Measurements from ENCODE around the gene PAK1IP1. TPM values are rescaled to one million over a fixed set of nuclear protein-coding genes. Genes with fewer than 3 reads are reported as not detected.

PAK1IP1 gene
- total and polyA plus RNA-seq, 7 donors, result 6.6 to 14.6 (median 10.8) TPM

GRCh38 chr6:10682355-10682988, 12.3 kb upstream of the PAK1IP1 start:
- DNase-seq, result no peak
- H3K4me1 ChIP-seq, result no peaks in the 10 kb centered on the region
- intact Hi-C loops (cut with DNase I), result no loop called here
- TF ChIP-seq EP300 (IDR thresholded peaks at IDR 0.05) (no peak), POLR2A (IDR thresholded peaks at IDR 0.05) (no peak), CTCF (IDR thresholded peaks at IDR 0.05) (no peak), POLR2AphosphoS5 (IDR thresholded peaks at IDR 0.05) (no peak)
- H3K27me3 ChIP-seq, result peaks cover 0 to 3% (median 0%) of the 10 kb centered on the region in 3 donors
- no peaks in the 10 kb centered on the region for H3K9me3 ChIP-seq
- no peak overlapping the region for H3K27ac ChIP-seq
- H3K36me3 ChIP-seq, result no peaks in the 10 kb centered on the region
- H3K4me3 ChIP-seq, result no peak overlapping the region

GRCh38 chr6:10684618-10685017, 10.2 kb upstream of the PAK1IP1 start:
- H3K27me3 ChIP-seq, result peaks cover 0 to 5% (median 0%) of the 10 kb centered on the region in 3 donors
- intact Hi-C loops (cut with DNase I), result no loop called here
- 75 to 77% methylated on average over 5 of the region's 5 CpGs for WGBS, 2 donors
- no peak overlapping the region for H3K27ac ChIP-seq
- H3K36me3 ChIP-seq, result no peaks in the 10 kb centered on the region
- no peaks in the 10 kb centered on the region for H3K4me1 ChIP-seq
- TF ChIP-seq EP300 (IDR thresholded peaks at IDR 0.05) (no peak), POLR2AphosphoS5 (IDR thresholded peaks at IDR 0.05) (no peak), CTCF (IDR thresholded peaks at IDR 0.05) (no peak), POLR2A (IDR thresholded peaks at IDR 0.05) (no peak)
- DNase-seq, result no peak
- no peaks in the 10 kb centered on the region for H3K9me3 ChIP-seq
- H3K4me3 ChIP-seq, result no peak overlapping the region

- peaks cover 0 to 5% (median 0%) of the 10 kb centered on the region in 3 donors for H3K27me3 ChIP-seq
- 66 to 72% methylated on average over 3 of the region's 3 CpGs for WGBS, 2 donors
- no peaks in the 10 kb centered on the region for H3K36me3 ChIP-seq
- TF ChIP-seq POLR2A (IDR thresholded peaks at IDR 0.05) (no peak), EP300 (IDR thresholded peaks at IDR 0.05) (no peak), CTCF (IDR thresholded peaks at IDR 0.05) (no peak), POLR2AphosphoS5 (IDR thresholded peaks at IDR 0.05) (no peak)
- H3K4me3 ChIP-seq, result no peak overlapping the region
- H3K27ac ChIP-seq, result no peak overlapping the region
- no peaks in the 10 kb centered on the region for H3K9me3 ChIP-seq
- intact Hi-C loops (cut with DNase I), result no loop called here
- no peak for DNase-seq
- no peaks in the 10 kb centered on the region for H3K4me1 ChIP-seq
These were observed 9.5 kb upstream of the PAK1IP1 start for GRCh38 chr6:10685092-10685915.

- Histone ChIP-seq H3K4me3 (no peak overlapping the region), H3K36me3 (no peaks in the 10 kb centered on the region), H3K4me1 (no peaks in the 10 kb centered on the region), H3K27ac (no peak overlapping the region), H3K27me3 (peaks cover 0 to 5% (median 0%) of the 10 kb centered on the region in 3 donors), H3K9me3 (no peaks in the 10 kb centered on the region)
- 90 to 93% methylated on average over 8 of the region's 8 CpGs for WGBS, 2 donors
- DNase-seq, result no peak
- TF ChIP-seq POLR2A (IDR thresholded peaks at IDR 0.05), result no peak
- no peak for TF ChIP-seq CTCF (IDR thresholded peaks at IDR 0.05)
- no peak for TF ChIP-seq POLR2AphosphoS5 (IDR thresholded peaks at IDR 0.05)
- TF ChIP-seq EP300 (IDR thresholded peaks at IDR 0.05), result no peak
- intact Hi-C loops (cut with DNase I), result no loop called here
These were observed 7.9 kb upstream of the PAK1IP1 start for GRCh38 chr6:10686901-10687300.
